Mucosa of descending colon (tissue), 3 donors: ENCODE results near the gene LUZP1. TPM values are rescaled to one million over a fixed set of nuclear protein-coding genes. Genes with fewer than 3 reads are reported as not detected.
A peak's percentile ranks its signal among the peaks of the same experiment; 100 is the strongest.

ENCODE experiments used
- ATAC-seq: fragments of 200-7000 bp; cut with Tn5 transposase; one replicate; pipeline ENCODE4 v1.9.1; 2020; ENCODE audit warnings: mild to moderate bottlenecking, moderate library complexity
- DNase-seq, 3 donors: peaks; one replicate each; pipeline ENCODE4 v3.0.0-alpha.2; 2020
- H3K36me3 ChIP-seq: fragments of 200-600 bp; one replicate; pipeline ENCODE4 v1.8.0; 2021; ENCODE audit warnings: low read depth, mild to moderate bottlenecking
- H3K4me1 ChIP-seq: fragments of 200-600 bp; one replicate; pipeline ENCODE4 v1.8.0; 2021; ENCODE audit warnings: low read depth, mild to moderate bottlenecking
- H3K4me3 ChIP-seq: fragments of 200-600 bp; one replicate; pipeline ENCODE4 v1.8.0; 2021; ENCODE audit warnings: mild to moderate bottlenecking
- H3K9me3 ChIP-seq: fragments of 200-600 bp; one replicate; pipeline ENCODE4 v1.8.0; 2021; ENCODE audit warnings: mild to moderate bottlenecking
- CTCF ChIP-seq: fragments of 200-600 bp; IDR thresholded peaks from one replicate; pipeline ENCODE4 v1.8.0; 2022; ENCODE audit warnings: antibody characterized with exemption, mild to moderate bottlenecking
- intact Hi-C, 2 donors: fragments of 100-400 bp; cut with DNase I in 1 of 2; cut with micrococcal nuclease in 1 of 2; formaldehyde crosslinking; loops; one replicate each; pipeline versions ENCODE4 v1.11.0 to v1.11.1; 2022; cut with DNase I, micrococcal nuclease
- total RNA-seq, 3 donors: library from RNA; stranded (reverse); fragmentation: NEBNext Ultra II Directional in 2 of 3; extraction: Animal tissue kit (Norgen Biotek cat#: 25700) in 2 of 3; gene quantifications; one replicate each; pipeline versions ENCODE4 v1.2.1 to v1.2.4, GENCODE V29; 2021 to 2023
- donor health status: DM: no; HTN: no; CAD: no; lungs with moderate emphysema.
- donor health status: DM: no; HTN: no; CAD: no.
- donor health status: DM: no; HTN: yes; CAD: no.

Gene LUZP1
- total RNA-seq, 3 donors from 2014 or later = 48.4 to 57.7 (median 52.0) TPM

GRCh38 chr1:23111600-23112535, 56.8 kb downstream of the LUZP1 start:
- intact Hi-C loops = no loop called here
- H3K36me3 ChIP-seq = no peaks in the 10 kb centered on the region

GRCh38 chr1:23110391-23110790, 58.3 kb downstream of the LUZP1 start:
- intact Hi-C loops = no loop called here
- ATAC-seq (no peak), DNase-seq (no peak)
- Histone ChIP-seq H3K4me1 (no peaks in the 10 kb centered on the region), H3K9me3 (no peaks in the 10 kb centered on the region), H3K4me3 (no peak overlapping the region), H3K36me3 (no peaks in the 10 kb centered on the region)
- TF ChIP-seq CTCF = no peak

More at GRCh38 chr1:23111600-23112535, 56.8 kb downstream of the LUZP1 start:
- ATAC-seq (no peak), DNase-seq (no peak)
- Histone ChIP-seq H3K4me3 (no peak overlapping the region), H3K4me1 (peaks cover 5% of the 10 kb centered on the region), H3K9me3 (no peaks in the 10 kb centered on the region)
- TF ChIP-seq CTCF = no peak

- intact Hi-C loops = no loop called here
- Histone ChIP-seq H3K4me3 (no peak overlapping the region), H3K36me3 (no peaks in the 10 kb centered on the region), H3K9me3 (no peaks in the 10 kb centered on the region), H3K4me1 (no peaks in the 10 kb centered on the region)
- TF ChIP-seq CTCF = no peak
- ATAC-seq = no peak
- no peak for DNase-seq
These were observed 59.6 kb downstream of the LUZP1 start for GRCh38 chr1:23108918-23109533.

- H3K9me3 ChIP-seq = no peaks in the 10 kb centered on the region
- intact Hi-C loops = loop anchor here in 1 of 2 donors (5.0 kb wide), 1 partner anchor 64 kb away; the partner anchor contains the start of gene LUZP1
- no peak overlapping the region for H3K4me3 ChIP-seq
- DNase-seq (peak; percentile 51 to 65 (median 60)), ATAC-seq (peak; percentile 73)
- TF ChIP-seq CTCF = no peak
- H3K4me1 ChIP-seq = peaks cover 25% of the 10 kb centered on the region
- H3K36me3 ChIP-seq = no peaks in the 10 kb centered on the region
These were observed 65.4 kb downstream of the LUZP1 start for GRCh38 chr1:23103001-23103889.

GRCh38 chr1:23102289-23102688, 66.4 kb downstream of the LUZP1 start:
- intact Hi-C loops = loop anchor here in 1 of 2 donors (5.0 kb wide), 1 partner anchor 65 kb away; the partner anchor contains the start of gene LUZP1
- no peak overlapping the region for H3K4me3 ChIP-seq
- no peak for TF ChIP-seq CTCF
- ATAC-seq (peak; percentile 44), DNase-seq (no peak)
- H3K36me3 ChIP-seq = no peaks in the 10 kb centered on the region
- H3K4me1 ChIP-seq = peaks cover 25% of the 10 kb centered on the region
- no peaks in the 10 kb centered on the region for H3K9me3 ChIP-seq
